ENCODE data around the gene CCDC174.
"Not testable (repeated sequence)": the region's sequence is repeated elsewhere in the genome, so short reads cannot be mapped to it uniquely, and the experiment has no call there.

CCDC174 gene

GRCh38 chr3:14651440-14652251 lies at the start of gene CCDC174:
Gene CCDC174 (plus strand): TSS chr3:14651762. CDS start chr3:14651837, 75 bp downstream.
- DNase-seq (ENCODE audit: low spot score) = peak; percentile 97

- DNase-seq (ENCODE audit: low spot score) = no peak
Observed at GRCh38 chr3:14602006-14602803, 49.4 kb upstream of the CCDC174 start.

- no peak for DNase-seq (ENCODE audit: low spot score)
Observed at GRCh38 chr3:14602804-14603644, 48.5 kb upstream of the CCDC174 start.

- DNase-seq (ENCODE audit: low spot score) = no peak
Observed at GRCh38 chr3:14605067-14605466, 46.5 kb upstream of the CCDC174 start.

GRCh38 chr3:14605744-14606143 lies 45.8 kb upstream of the CCDC174 start:
- DNase-seq (ENCODE audit: low spot score) = no peak

GRCh38 chr3:14606669-14607339 lies 44.8 kb upstream of the CCDC174 start:
- no peak for DNase-seq (ENCODE audit: low spot score)

- no peak for DNase-seq (ENCODE audit: low spot score)
Observed at GRCh38 chr3:14608298-14608697, 43.3 kb upstream of the CCDC174 start.

- DNase-seq (ENCODE audit: low spot score) = not testable (repeated sequence)
Observed at GRCh38 chr3:14609058-14609457, 42.5 kb upstream of the CCDC174 start.

GRCh38 chr3:14609506-14609905 lies 42.1 kb upstream of the CCDC174 start:
- DNase-seq (ENCODE audit: low spot score) = no peak

- DNase-seq (ENCODE audit: low spot score) = no peak
Observed at GRCh38 chr3:14609941-14610340, 41.6 kb upstream of the CCDC174 start.

- no peak for DNase-seq (ENCODE audit: low spot score)
Observed at GRCh38 chr3:14614189-14614588, 37.4 kb upstream of the CCDC174 start.

GRCh38 chr3:14614862-14615261 lies 36.7 kb upstream of the CCDC174 start:
- DNase-seq (ENCODE audit: low spot score) = no peak

- peak; percentile 32 for DNase-seq (ENCODE audit: low spot score)
Observed at GRCh38 chr3:14616606-14617507, 34.7 kb upstream of the CCDC174 start.

- DNase-seq (ENCODE audit: low spot score) = no peak
Observed at GRCh38 chr3:14617508-14618023, 34.0 kb upstream of the CCDC174 start.

GRCh38 chr3:14619605-14620004 lies 32.0 kb upstream of the CCDC174 start:
- no peak for DNase-seq (ENCODE audit: low spot score)

GRCh38 chr3:14620512-14620911 lies 31.1 kb upstream of the CCDC174 start:
- DNase-seq (ENCODE audit: low spot score) = no peak

GRCh38 chr3:14621093-14621492 lies 30.5 kb upstream of the CCDC174 start:
- no peak for DNase-seq (ENCODE audit: low spot score)

- no peak for DNase-seq (ENCODE audit: low spot score)
Observed at GRCh38 chr3:14622368-14622767, 29.2 kb upstream of the CCDC174 start.

- no peak for DNase-seq (ENCODE audit: low spot score)
Observed at GRCh38 chr3:14623569-14624051, 28.0 kb upstream of the CCDC174 start.

GRCh38 chr3:14624498-14624897 lies 27.1 kb upstream of the CCDC174 start:
- no peak for DNase-seq (ENCODE audit: low spot score)

Data from activated CD4-positive, alpha-beta T cell treated with anti-CD3 and anti-CD28 coated beads, Interleukin-2, Interleukin-4, amounts not matched to agents 100 ng/mL and 50 ng/mL, durations not matched to agents 16 hours and 8 hours (primary cell).